K562 (cell line): ENCODE data around the gene STMP1. TPM values are rescaled to one million over a fixed set of nuclear protein-coding genes. Genes with fewer than 3 reads are reported as not detected.

ENCODE experiments used
- ARNT ChIP-seq, 2 experiments: fragments of 450-650 bp; IDR thresholded peaks; 2 replicates each; pipeline ENCODE4 v1.6.1; 2016; ENCODE audit warnings: mild to moderate bottlenecking in 1 of 2
- EP300 ChIP-seq: IDR thresholded peaks from 2 replicates; pipeline ENCODE4 v1.6.1; 2012; ENCODE audit warnings: low read length, improper control_type of control experiment
- HCFC1 ChIP-seq: IDR thresholded peaks from 2 replicates; pipeline ENCODE4 v1.6.1; 2012; ENCODE audit warnings: low read depth, low read length, improper control_type of control experiment
- NR1H2 ChIP-seq: sonication (generic); formaldehyde crosslinking; IDR thresholded peaks from 2 replicates; pipeline ENCODE4 v1.4.0; 2020; ENCODE audit warnings: mild to moderate bottlenecking, missing genetic modification reagents
- PCBP1 ChIP-seq: fragments of 200-400 bp; formaldehyde crosslinking; IDR thresholded peaks from 2 replicates; pipeline ENCODE4 v1.6.1; 2018; ENCODE audit warnings: mild to moderate bottlenecking, low read depth, low read length; ENCODE audit not compliant: poor library complexity, severe bottlenecking
- PML ChIP-seq: IDR thresholded peaks from 2 replicates; pipeline ENCODE4 v1.6.1; 2012; ENCODE audit warnings: low read length, inconsistent platforms
- POLR2H ChIP-seq: IDR thresholded peaks from 2 replicates; pipeline ENCODE4 v1.6.1; 2016; ENCODE audit warnings: missing genetic modification characterization, low read depth, mild to moderate bottlenecking, control low read depth, missing compliant biosample characterization, moderate library complexity
- SRSF9 ChIP-seq: fragments of 200-400 bp; formaldehyde crosslinking; IDR thresholded peaks from 2 replicates; pipeline ENCODE4 v1.6.1; 2017; ENCODE audit warnings: low read depth, low read length, borderline replicate concordance
- TFAP4 ChIP-seq: sonication (generic); formaldehyde crosslinking; IDR thresholded peaks from 2 replicates; pipeline ENCODE4 v1.8.0; 2022; ENCODE audit warnings: missing genetic modification reagents, mild to moderate bottlenecking, moderate library complexity, borderline replicate concordance
- YY1 ChIP-seq, 3 experiments: IDR thresholded peaks; 2 replicates each; pipeline ENCODE4 v1.6.1; 2011; ENCODE audit warnings: low read length in 2 of 3, mild to moderate bottlenecking in 2 of 3, moderate library complexity in 2 of 3, borderline replicate concordance in 1 of 3, control low read depth in 1 of 3, low read depth in 1 of 3; ENCODE audit not compliant: insufficient read depth in 3 of 3, insufficient replicate concordance in 2 of 3, control insufficient read depth in 1 of 3, insufficient read length in 1 of 3; ENCODE audit errors: extremely low read depth in 1 of 3
- ZHX1 ChIP-seq: fragments of 150-350 bp; conservative IDR thresholded peaks from 2 replicates; pipeline ENCODE4 v1.6.1; 2014; ENCODE audit warnings: low read length
- ZNF24 ChIP-seq: fragments of 450-650 bp; IDR thresholded peaks from 2 replicates; pipeline ENCODE4 v1.6.1; 2016
- ZSCAN29 ChIP-seq: fragments of 450-650 bp; IDR thresholded peaks from 2 replicates; pipeline ENCODE4 v1.6.1; 2017
- ZZZ3 ChIP-seq: fragments of 450-650 bp; IDR thresholded peaks from 2 replicates; pipeline ENCODE4 v1.6.1; 2016; ENCODE audit warnings: antibody characterized with exemption, mild to moderate bottlenecking, moderate library complexity
- polyA plus RNA-seq, 8 experiments: library from polyadenylated mRNA; depleted of rRNA in 4 of 8; stranded (reverse) in 5 of 8; unstranded in 3 of 8; fragments of >200 nt; fragmentation: Nextera tagmentation in 2 of 8; fragmentation: Illumina TruSeq in 1 of 8; extraction: Ambion mirVana in 2 of 8; extraction: Trizol in 1 of 8; gene quantifications; 2 replicates each; pipeline versions ENCODE4 v1.2.1 to v1.2.3, GENCODE V29; 2011 to 2014; ENCODE audit warnings: inconsistent platforms in 1 of 8, missing spikeins in 1 of 8
- total RNA-seq, 7 experiments: library from RNA; depleted of rRNA in 6 of 7; stranded (reverse); fragments of >200 nt in 6 of 7; fragmentation: Illumina TruSeq in 2 of 7; extraction: Trizol in 2 of 7; gene quantifications; 2 replicates each; pipeline versions ENCODE4 v1.2.1 to v1.2.3, GENCODE V29; 2011 to 2021; ENCODE audit warnings: low replicate concordance in 1 of 7
- TF ChIP-seq, protein P1 (sequence below): fragments of 450-650 bp; IDR thresholded peaks from 2 replicates; pipeline ENCODE4 v1.6.1; 2018; ENCODE audit not compliant: partially characterized antibody
- TF ChIP-seq, protein P2 (sequence below): fragments of 450-650 bp; IDR thresholded peaks from 2 replicates; pipeline ENCODE4 v1.6.1; 2016; ENCODE audit warnings: borderline replicate concordance

Gene STMP1
- total and polyA plus RNA-seq, 9 of the 15 experiments (the other 6 are each of a cell fraction or from before 2014, with no cell fraction given) = 10.6 to 249 (median 56.8) TPM

DNA sequence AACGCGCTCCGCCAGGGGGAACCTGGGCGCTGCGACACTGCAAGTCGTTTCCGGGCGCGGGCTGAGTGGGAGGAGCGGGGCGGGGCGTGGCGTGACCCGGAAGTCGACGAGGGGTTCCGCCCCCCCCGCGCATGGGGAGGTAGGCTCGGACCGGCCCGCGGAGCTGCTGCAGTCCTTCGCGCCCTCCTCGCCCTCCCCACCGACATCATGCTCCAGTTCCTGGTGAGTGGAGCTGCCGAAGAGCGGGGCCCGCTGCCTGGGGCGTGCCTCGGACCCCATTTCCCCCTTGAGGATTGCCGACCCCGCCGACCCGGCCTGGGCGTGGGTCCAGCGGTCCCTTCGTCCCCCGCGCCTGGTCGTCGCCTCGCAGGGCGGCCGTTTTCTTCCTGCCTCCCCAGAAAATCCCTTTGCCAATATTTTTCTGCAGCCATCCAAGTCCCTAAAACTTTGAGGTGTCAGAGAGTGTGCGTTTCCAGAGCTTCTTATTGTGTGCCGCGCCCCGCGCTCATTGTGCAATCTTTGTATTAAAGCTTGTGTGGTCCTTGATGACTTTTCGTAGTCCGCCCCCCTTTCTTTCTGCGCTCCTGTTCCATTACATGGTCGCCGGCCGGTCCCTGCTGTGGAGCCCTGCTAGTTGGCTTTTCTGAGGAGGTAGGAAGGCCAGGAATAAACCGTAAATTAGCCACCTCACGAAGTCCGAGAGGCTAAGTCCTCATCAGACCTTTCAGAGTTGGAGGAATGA is at the start of gene STMP1 (continued):
- TF ChIP-seq ZZZ3 (no peak), YY1 (IDR thresholded peaks at IDR 0.05; ENCODE audit: borderline replicate concordance in 1 of 3, control insufficient read depth in 1 of 3, extremely low read depth in 1 of 3, insufficient read depth in 3 of 3, insufficient read length in 1 of 3, insufficient replicate concordance in 2 of 3, low read depth in 1 of 3, low read length in 2 of 3) (peak in 2 of 3 experiments; percentile 81 to 84), PML (peak; percentile 88), ARNT (IDR thresholded peaks at IDR 0.05) (peak; percentile 54 to 81; a peak in 2 of 4 replicates), SRSF9 (no peak), PCBP1 (peak; percentile 98), ZNF24 (peak; percentile 70), TFAP4 (CRISPR knock-in tag) (peak; percentile 95), ZSCAN29 (peak; percentile 22; the same call in 1 of the 2 replicates), ZHX1 (0 out of 2 replicates have a peak, but pooled peaks have one; percentile 52), NR1H2 (CRISPR knock-in tag) (peak; percentile 97), HCFC1 (peak; percentile 82), EP300 (peak; percentile 58), POLR2H (tag) (peak; percentile 90)
- TF ChIP-seq, protein P1, sequence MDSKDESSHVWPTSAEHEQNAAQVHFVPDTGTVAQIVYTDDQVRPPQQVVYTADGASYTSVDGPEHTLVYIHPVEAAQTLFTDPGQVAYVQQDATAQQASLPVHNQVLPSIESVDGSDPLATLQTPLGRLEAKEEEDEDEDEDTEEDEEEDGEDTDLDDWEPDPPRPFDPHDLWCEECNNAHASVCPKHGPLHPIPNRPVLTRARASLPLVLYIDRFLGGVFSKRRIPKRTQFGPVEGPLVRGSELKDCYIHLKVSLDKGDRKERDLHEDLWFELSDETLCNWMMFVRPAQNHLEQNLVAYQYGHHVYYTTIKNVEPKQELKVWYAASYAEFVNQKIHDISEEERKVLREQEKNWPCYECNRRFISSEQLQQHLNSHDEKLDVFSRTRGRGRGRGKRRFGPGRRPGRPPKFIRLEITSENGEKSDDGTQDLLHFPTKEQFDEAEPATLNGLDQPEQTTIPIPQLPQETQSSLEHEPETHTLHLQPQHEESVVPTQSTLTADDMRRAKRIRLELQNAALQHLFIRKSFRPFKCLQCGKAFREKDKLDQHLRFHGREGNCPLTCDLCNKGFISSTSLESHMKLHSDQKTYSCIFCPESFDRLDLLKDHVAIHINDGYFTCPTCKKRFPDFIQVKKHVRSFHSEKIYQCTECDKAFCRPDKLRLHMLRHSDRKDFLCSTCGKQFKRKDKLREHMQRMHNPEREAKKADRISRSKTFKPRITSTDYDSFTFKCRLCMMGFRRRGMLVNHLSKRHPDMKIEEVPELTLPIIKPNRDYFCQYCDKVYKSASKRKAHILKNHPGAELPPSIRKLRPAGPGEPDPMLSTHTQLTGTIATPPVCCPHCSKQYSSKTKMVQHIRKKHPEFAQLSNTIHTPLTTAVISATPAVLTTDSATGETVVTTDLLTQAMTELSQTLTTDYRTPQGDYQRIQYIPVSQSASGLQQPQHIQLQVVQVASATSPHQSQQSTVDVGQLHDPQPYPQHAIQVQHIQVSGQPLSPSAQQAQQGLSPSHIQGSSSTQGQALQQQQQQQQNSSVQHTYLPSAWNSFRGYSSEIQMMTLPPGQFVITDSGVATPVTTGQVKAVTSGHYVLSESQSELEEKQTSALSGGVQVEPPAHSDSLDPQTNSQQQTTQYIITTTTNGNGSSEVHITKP = peak; percentile 46
- TF ChIP-seq, protein P2, sequence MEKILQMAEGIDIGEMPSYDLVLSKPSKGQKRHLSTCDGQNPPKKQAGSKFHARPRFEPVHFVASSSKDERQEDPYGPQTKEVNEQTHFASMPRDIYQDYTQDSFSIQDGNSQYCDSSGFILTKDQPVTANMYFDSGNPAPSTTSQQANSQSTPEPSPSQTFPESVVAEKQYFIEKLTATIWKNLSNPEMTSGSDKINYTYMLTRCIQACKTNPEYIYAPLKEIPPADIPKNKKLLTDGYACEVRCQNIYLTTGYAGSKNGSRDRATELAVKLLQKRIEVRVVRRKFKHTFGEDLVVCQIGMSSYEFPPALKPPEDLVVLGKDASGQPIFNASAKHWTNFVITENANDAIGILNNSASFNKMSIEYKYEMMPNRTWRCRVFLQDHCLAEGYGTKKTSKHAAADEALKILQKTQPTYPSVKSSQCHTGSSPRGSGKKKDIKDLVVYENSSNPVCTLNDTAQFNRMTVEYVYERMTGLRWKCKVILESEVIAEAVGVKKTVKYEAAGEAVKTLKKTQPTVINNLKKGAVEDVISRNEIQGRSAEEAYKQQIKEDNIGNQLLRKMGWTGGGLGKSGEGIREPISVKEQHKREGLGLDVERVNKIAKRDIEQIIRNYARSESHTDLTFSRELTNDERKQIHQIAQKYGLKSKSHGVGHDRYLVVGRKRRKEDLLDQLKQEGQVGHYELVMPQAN = peak; percentile 74
